Kidney (tissue), 14 donors: ENCODE data around the gene KICS2. TPM values are rescaled to one million over a fixed set of nuclear protein-coding genes. Genes with fewer than 3 reads are reported as not detected.

Source experiments
- DNase-seq, 5 donors: peaks; one replicate each; pipeline ENCODE4 v3.0.0-alpha.2; 2013 to 2020
- FAIRE-seq: peaks from 2 replicates; lab custom pipeline; 2012; peaks lifted over from hg19 to GRCh38; lab: Jason Lieb, UNC
- H3K27ac ChIP-seq, 2 donors: one replicate each; pipeline ENCODE4 v1.7.0; 2013; ENCODE audit warnings: low read depth in 2 of 2, low read length in 2 of 2, inconsistent platforms in 1 of 2
- H3K27me3 ChIP-seq: one replicate; pipeline ENCODE4 v1.7.1; 2013; ENCODE audit warnings: low read length, inconsistent platforms; ENCODE audit not compliant: control insufficient read depth, insufficient read depth
- H3K36me3 ChIP-seq, 3 donors: one replicate each; pipeline versions ENCODE4 v1.7.0 to v1.7.1; 2013; ENCODE audit warnings: low read length in 3 of 3, control low read depth in 1 of 3, inconsistent platforms in 1 of 3; ENCODE audit not compliant: insufficient read depth in 3 of 3, control insufficient read depth in 2 of 3
- H3K4me1 ChIP-seq, 3 donors: one replicate each; pipeline versions ENCODE4 v1.7.0 to v1.7.1; 2013; ENCODE audit warnings: low read length in 3 of 3, inconsistent platforms in 1 of 3, low read depth in 1 of 3; ENCODE audit not compliant: control insufficient read depth in 2 of 3, insufficient read depth in 2 of 3
- H3K4me3 ChIP-seq, 3 donors: one replicate each; pipeline versions ENCODE4 v1.7.0 to v1.8.1; 2013; ENCODE audit warnings: low read length in 3 of 3, control low read depth in 1 of 3, inconsistent platforms in 1 of 3
- H3K9ac ChIP-seq, 3 donors: one replicate each; pipeline versions ENCODE4 v1.7.0 to v1.7.1; 2013; ENCODE audit warnings: low read length in 3 of 3, control low read depth in 1 of 3, inconsistent platforms in 1 of 3
- H3K9me3 ChIP-seq, 3 donors: one replicate each; pipeline versions ENCODE4 v1.7.0 to v1.7.1; 2013; ENCODE audit warnings: low read length in 3 of 3, control low read depth in 1 of 3, inconsistent platforms in 1 of 3; ENCODE audit not compliant: control insufficient read depth in 2 of 3, insufficient read depth in 1 of 3
- intact Hi-C: fragments of 100-400 bp; cut with DNase I; formaldehyde crosslinking; loops from one replicate; pipeline ENCODE4 v1.11.1; 2022
- polyA plus RNA-seq: library from polyadenylated mRNA; stranded (reverse); fragments of 350-450 nt; fragmentation: Illumina TruSeq; extraction: RNeasy Lipid Tissue Mini Kit (QIAGEN cat#74804); gene quantifications from one replicate; pipeline ENCODE4 v1.2.3, GENCODE V29; 2014; ENCODE audit warnings: low read depth, low replicate concordance; ENCODE audit not compliant: insufficient read depth
- total RNA-seq: library from RNA; stranded (reverse); fragmentation: NEBNext Ultra II Directional; extraction: Animal tissue kit (Norgen Biotek cat#: 25700); gene quantifications from one replicate; pipeline ENCODE4 v1.2.1, GENCODE V29; 2021
- TF ChIP-seq, protein P1 (sequence below): IDR thresholded peaks from 3 replicates; pipeline ENCODE4 v1.5.1; 2012; ENCODE audit warnings: mild to moderate bottlenecking, moderate library complexity, borderline replicate concordance; ENCODE audit not compliant: insufficient read depth; ENCODE audit errors: extremely low read depth
- donor health status: control.
- donor health status: control.
- donor health status: control.
- donor health status: control.
- donor health status: control.
- donor health status: DM: yes; HTN: yes; CAD: no.
- donor health status: Normal renal cell carcinoma (clear cell type).

Gene KICS2
- total and polyA plus RNA-seq, 2 donors from 2014 or later: 5.6 to 9.8 TPM

GRCh38 chr12:64252681-64253080, 30.6 kb upstream of the KICS2 start:
- Histone ChIP-seq H3K27me3 (no peaks in the 10 kb centered on the region), H3K4me3 (no peak overlapping the region), H3K36me3 (no peaks in the 10 kb centered on the region), H3K9ac (no peak overlapping the region), H3K27ac (no peak overlapping the region), H3K4me1 (no peaks in the 10 kb centered on the region), H3K9me3 (no peaks in the 10 kb centered on the region)
- no peak for DNase-seq
- intact Hi-C loops: no loop called here
- TF ChIP-seq, protein P1, sequence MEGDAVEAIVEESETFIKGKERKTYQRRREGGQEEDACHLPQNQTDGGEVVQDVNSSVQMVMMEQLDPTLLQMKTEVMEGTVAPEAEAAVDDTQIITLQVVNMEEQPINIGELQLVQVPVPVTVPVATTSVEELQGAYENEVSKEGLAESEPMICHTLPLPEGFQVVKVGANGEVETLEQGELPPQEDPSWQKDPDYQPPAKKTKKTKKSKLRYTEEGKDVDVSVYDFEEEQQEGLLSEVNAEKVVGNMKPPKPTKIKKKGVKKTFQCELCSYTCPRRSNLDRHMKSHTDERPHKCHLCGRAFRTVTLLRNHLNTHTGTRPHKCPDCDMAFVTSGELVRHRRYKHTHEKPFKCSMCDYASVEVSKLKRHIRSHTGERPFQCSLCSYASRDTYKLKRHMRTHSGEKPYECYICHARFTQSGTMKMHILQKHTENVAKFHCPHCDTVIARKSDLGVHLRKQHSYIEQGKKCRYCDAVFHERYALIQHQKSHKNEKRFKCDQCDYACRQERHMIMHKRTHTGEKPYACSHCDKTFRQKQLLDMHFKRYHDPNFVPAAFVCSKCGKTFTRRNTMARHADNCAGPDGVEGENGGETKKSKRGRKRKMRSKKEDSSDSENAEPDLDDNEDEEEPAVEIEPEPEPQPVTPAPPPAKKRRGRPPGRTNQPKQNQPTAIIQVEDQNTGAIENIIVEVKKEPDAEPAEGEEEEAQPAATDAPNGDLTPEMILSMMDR: no peak
- FAIRE-seq: no peak

DNA sequence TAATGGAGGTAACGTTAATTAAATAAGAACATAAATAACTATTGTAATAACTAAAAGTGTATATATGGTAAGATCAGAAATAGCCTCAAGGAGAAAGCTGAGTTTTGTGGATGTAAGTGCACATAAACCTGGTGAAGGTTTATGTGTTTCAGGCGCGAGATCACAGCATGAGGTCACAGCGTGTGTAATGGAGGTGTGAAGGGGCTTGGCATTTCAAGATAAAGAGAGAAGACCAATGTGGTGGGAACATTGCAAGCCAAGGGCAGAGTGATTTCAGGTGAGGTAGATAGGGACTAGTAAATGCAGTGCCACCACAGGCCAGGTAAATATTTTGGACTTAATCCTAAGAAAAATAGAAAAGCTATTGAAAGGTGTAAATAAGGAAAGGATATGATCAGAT, 21.7 kb upstream of the KICS2 start:
- FAIRE-seq (no peak), DNase-seq (no peak)
- Histone ChIP-seq H3K36me3 (no peaks in the 10 kb centered on the region), H3K4me1 (no peaks in the 10 kb centered on the region), H3K27ac (no peak overlapping the region), H3K9ac (no peak overlapping the region), H3K27me3 (no peaks in the 10 kb centered on the region), H3K9me3 (no peaks in the 10 kb centered on the region), H3K4me3 (no peak overlapping the region)
- intact Hi-C loops: no loop called here
- TF ChIP-seq, protein P1: no peak

DNA sequence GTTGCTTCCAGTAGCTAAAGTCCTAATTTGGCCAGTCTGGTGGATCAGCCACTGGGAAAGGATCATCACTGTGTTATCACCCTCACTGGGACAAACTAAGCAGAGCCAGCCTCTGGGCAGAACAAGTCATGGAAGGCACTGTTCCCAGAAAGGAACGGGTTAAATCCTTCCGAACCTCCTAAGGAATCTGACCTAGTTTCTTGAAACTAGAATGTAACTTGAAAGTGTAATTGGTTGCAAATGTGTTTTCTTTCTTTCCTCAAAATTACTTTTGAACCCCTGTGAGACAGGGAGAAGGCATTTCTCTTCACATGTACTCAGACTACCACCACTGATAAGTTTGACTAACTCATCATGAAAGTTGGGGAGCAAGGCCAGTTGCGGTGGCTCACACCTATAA, 18.7 kb upstream of the KICS2 start:
- Histone ChIP-seq H3K27me3 (no peaks in the 10 kb centered on the region), H3K27ac (no peak overlapping the region), H3K9ac (no peak overlapping the region), H3K9me3 (no peaks in the 10 kb centered on the region), H3K4me3 (no peak overlapping the region), H3K36me3 (no peaks in the 10 kb centered on the region), H3K4me1 (no peaks in the 10 kb centered on the region)
- intact Hi-C loops: no loop called here
- FAIRE-seq (no peak), DNase-seq (no peak)
- TF ChIP-seq, protein P1: no peak

DNA sequence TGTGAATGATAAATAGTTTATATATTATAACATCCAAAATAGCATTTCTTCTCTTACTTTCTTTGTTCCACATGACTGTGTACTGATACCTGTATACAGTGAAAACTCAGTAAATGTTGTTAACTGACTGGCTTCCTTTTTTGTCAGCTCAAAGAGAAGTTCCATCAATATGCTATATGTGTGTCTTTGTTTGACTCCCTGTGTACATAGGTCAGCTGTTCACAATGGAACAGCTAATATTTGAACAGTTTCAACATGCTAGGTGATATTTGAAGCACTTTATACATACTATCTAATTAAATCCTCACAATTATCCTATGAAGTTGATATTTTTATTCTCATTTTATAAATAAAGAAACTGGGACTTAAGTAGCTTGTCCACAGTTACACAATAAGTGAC, 15.3 kb upstream of the KICS2 start:
- no peaks in the 10 kb centered on the region for H3K36me3 ChIP-seq
- intact Hi-C loops: no loop called here
- DNase-seq (no peak), FAIRE-seq (no peak)
- no peaks in the 10 kb centered on the region for H3K27me3 ChIP-seq
- TF ChIP-seq, protein P1: no peak
- no peaks in the 10 kb centered on the region for H3K4me1 ChIP-seq
- H3K9ac ChIP-seq: no peak overlapping the region
- H3K4me3 ChIP-seq: no peak overlapping the region
- no peak overlapping the region for H3K27ac ChIP-seq
- no peaks in the 10 kb centered on the region for H3K9me3 ChIP-seq
